Cardiac septum (tissue), 1 donor: ENCODE data around the gene MATCAP1. TPM values are rescaled to one million over a fixed set of nuclear protein-coding genes. Genes with fewer than 3 reads are reported as not detected.
A peak's percentile ranks its signal among the peaks of the same experiment; 100 is the strongest.

ENCODE experiments used
- DNase-seq: peaks from one replicate; pipeline ENCODE4 v3.0.0-alpha.2; 2020; ENCODE audit warnings: low spot score
- intact Hi-C: fragments of 100-400 bp; cut with DNase I; formaldehyde crosslinking; loops from one replicate; pipeline ENCODE4 v1.14.0; 2022
- microRNA-seq: library from miRNA; unstranded; fragments of <30 nt; microRNA quantifications from one replicate; pipeline ENCODE4 v1.2.0, GENCODE V29; 2020
- total RNA-seq: library from RNA; stranded (reverse); fragmentation: NEBNext Ultra II Directional; extraction: Animal tissue kit (Norgen Biotek cat#: 25700); gene quantifications from one replicate; pipeline ENCODE4 v1.2.1, GENCODE V29; 2021
- donor health status: DM: no; HTN: no; CAD: no.

MATCAP1 gene
- total RNA-seq, 1 donor from 2014 or later = 22.2 TPM

GRCh38 chr16:67148656-67149275 lies 35.0 kb downstream of the MATCAP1 start:
- intact Hi-C loops = no loop called here
- no peak for DNase-seq

- DNase-seq = no peak
- intact Hi-C loops = no loop called here
Observed at GRCh38 chr16:67148221-67148620, 35.5 kb downstream of the MATCAP1 start.

DNA sequence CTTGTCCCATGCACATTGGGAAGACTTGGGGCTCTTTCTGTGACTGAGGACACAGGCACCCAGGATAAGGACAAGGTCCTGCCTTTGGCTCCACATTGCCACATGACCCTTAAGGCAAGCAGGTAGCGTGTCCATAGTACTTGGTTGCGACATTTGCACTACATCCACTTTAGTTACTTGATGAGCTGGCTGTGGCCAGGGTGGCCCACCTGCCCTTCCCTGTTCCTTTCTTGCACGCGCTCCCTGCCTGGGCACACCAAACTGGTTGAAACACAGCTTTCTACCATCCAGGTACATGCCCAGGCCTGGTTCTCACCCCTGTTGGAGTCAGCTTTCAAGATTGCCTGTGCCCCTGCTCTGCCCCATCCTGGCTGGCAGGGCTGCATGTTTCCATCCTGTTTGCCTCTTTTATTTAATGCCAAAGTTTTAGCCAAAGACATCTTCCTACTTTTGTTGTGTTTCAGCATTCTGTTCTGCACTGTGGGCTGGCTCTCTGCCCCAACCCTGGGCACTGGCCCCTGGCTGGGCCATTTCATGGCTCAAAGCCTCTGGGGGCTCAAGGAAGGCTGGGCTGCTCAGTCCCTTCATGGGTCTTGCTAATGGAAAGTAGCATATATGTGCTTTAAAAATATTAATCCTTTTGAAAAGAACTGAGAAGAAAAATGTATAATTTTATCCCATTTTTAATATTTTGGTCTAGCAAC lies 36.2 kb downstream of the MATCAP1 start:
- DNase-seq = no peak
- intact Hi-C loops = no loop called here

- DNase-seq = no peak
- intact Hi-C loops = no loop called here
Observed at GRCh38 chr16:67146523-67147357, 37.0 kb downstream of the MATCAP1 start.

DNA sequence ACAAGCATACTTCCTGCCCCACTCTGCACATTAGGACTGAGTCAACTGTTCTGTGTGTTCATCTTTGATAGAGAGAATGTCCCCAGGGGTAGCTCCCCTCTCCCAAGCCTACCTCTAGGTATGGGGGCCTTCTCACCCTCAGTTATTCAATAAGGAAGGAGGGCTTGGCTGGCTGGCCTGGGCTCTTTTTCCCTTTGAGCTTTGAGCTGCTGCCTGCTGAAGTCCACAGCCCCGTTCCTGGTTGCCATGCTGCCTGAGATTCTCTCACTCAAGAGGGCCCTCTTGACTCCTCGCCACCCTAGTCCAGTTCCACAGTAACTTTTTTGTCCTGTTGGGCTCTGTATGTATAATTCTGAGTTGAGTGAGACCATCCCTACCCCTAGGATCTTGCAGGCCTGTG lies 38.0 kb downstream of the MATCAP1 start:
- DNase-seq = no peak
- intact Hi-C loops = no loop called here

DNA sequence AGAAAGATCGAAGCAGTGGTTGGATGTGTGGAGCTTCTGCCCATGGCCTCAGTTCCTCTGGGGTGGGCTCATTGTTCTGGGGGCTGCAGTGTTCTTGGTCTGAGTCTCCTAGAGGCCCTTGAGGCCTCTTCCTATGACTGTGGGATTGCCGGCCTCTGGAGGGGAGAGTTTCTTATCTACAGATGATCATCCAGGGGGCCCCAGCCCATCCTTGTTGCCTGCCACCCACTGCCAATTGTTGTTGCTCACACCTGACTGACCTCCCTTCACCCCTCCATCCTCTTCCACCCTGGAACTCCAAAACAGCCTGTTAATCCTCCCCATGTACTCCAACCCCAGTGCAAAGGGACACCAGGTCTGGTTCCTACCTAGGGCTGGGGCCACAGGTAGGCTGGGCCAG lies 38.8 kb downstream of the MATCAP1 start:
- intact Hi-C loops = no loop called here
- no peak for DNase-seq

DNA sequence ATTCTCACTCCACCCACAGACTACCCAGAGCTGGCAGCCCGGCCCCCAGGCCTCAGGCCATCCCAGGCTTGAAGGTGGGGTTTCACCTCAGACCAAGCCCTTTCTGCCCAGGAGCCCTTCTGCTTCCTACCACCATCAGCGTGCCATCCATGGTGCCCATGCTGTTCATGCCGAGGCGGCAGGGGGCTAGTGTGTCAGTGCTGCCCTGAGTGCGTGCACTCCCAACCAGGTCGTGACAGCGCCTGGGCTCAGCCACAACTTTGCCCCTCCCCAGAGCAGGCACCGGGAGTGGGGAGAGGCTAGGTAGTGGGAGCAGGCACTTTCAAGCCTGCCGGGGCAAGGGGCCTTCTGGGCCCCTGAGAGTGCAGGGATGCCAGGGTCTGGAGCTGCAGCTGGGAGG lies 41.4 kb downstream of the MATCAP1 start:
- DNase-seq = no peak
- intact Hi-C loops = no loop called here

DNA sequence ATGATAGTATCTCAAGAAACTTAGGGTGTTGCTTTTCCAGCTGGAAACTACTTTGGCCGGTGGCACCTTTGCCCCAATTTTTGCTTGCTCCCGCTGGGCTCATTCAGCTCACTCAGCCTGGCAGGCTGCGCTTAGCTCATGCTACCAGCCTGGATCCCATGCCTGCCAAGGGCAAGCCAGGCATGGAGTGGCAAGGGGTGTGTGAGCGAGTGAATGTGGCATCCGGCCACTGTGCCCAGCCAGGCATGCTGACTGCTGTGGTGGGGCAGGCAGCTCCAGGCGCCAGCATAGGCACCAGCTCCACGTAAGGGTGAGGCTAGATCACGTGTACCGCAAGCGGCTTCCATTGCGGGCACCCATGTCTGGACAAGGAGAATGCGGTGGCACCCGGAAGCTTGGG lies 42.4 kb downstream of the MATCAP1 start:
- intact Hi-C loops = no loop called here
- no peak for DNase-seq

- no peak for DNase-seq
- intact Hi-C loops = no loop called here
Observed at GRCh38 chr16:67137605-67138004, 46.2 kb downstream of the MATCAP1 start.

GRCh38 chr16:67129422-67129821 lies 54.3 kb downstream of the MATCAP1 start:
- DNase-seq = no peak
- intact Hi-C loops = no loop called here

DNA sequence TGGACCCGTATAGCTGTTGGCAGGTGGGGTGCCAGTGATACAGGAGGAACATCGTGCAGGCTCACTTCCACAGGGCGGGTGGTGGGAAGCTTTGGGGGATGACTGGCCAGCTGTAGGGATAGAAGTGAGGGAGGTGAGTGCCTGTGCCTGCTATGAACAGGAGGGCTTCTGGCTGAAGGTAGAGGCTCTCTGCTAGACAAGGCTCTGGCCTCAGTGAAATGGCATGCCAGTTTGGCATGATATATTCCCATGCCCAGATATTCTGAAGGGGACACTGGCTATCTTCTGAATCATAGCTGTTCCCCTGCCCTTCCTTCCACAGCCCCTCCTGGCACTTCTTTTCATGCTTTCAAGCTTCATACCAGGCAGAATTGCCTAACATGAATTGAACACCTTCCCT lies 54.9 kb downstream of the MATCAP1 start:
- intact Hi-C loops = no loop called here
- DNase-seq = no peak

GRCh38 chr16:67128417-67128816 lies 55.3 kb downstream of the MATCAP1 start:
- intact Hi-C loops = no loop called here
- no peak for DNase-seq

Small RNAs within 50 kb of the gene (microRNA-seq; reads per million reads assigned to microRNA genes)
- gene MIR328 = 84.5 reads per million, percentile 56 among the genes with 10 or more reads in this experiment

Other genes starting within 250 kb of the MATCAP1 start
- gene CIAO2B, start 249.6 kb downstream of the MATCAP1 start, total RNA-seq = 118 TPM
- gene CES2, start 248.4 kb downstream of the MATCAP1 start, total RNA-seq = 64.0 TPM
- gene CES3, start 222.7 kb downstream of the MATCAP1 start, total RNA-seq = 0.62 TPM
- 11.9 TPM for gene CES4A, start 195.4 kb downstream of the MATCAP1 start, total RNA-seq
- 33.7 TPM for gene CBFB, start 154.8 kb downstream of the MATCAP1 start, total RNA-seq
- 8.8 TPM for gene PHAF1, start 74.0 kb downstream of the MATCAP1 start, total RNA-seq
- 12.4 TPM for gene B3GNT9, start 33.0 kb downstream of the MATCAP1 start, total RNA-seq
- 11.0 TPM for gene TRADD, start 24.1 kb downstream of the MATCAP1 start, total RNA-seq
- 9.5 TPM for gene FBXL8, start 24.0 kb downstream of the MATCAP1 start, total RNA-seq
- 49.1 TPM for gene HSF4, start 19.2 kb downstream of the MATCAP1 start, total RNA-seq
- gene NOL3, start 13.4 kb downstream of the MATCAP1 start, total RNA-seq = 86.3 TPM
- gene EXOC3L1, start 6.2 kb upstream of the MATCAP1 start, total RNA-seq = 2.8 TPM
- gene E2F4, start 8.2 kb upstream of the MATCAP1 start, total RNA-seq = 34.4 TPM
- gene ELMO3, start 15.2 kb upstream of the MATCAP1 start, total RNA-seq = 0.92 TPM
- gene TMEM208, start 43.2 kb upstream of the MATCAP1 start, total RNA-seq = 16.3 TPM
- 33.4 TPM for gene FHOD1, start 63.5 kb upstream of the MATCAP1 start, total RNA-seq
- 1.1 TPM for gene SLC9A5, start 65.0 kb upstream of the MATCAP1 start, total RNA-seq
- 0.70 TPM for gene PLEKHG4, start 95.6 kb upstream of the MATCAP1 start, total RNA-seq
- not detected for gene KCTD19, start 142.8 kb upstream of the MATCAP1 start, total RNA-seq
- gene LRRC36, start 142.9 kb upstream of the MATCAP1 start, total RNA-seq = not detected
- gene TPPP3, start 209.5 kb upstream of the MATCAP1 start, total RNA-seq = 9.6 TPM
- gene ZDHHC1, start 232.5 kb upstream of the MATCAP1 start, total RNA-seq = 4.6 TPM
- gene HSD11B2, start 247.2 kb upstream of the MATCAP1 start, total RNA-seq = 0.27 TPM